HG03460 (cell line): Measurements from ENCODE around the gene POU6F1.
A peak's percentile ranks its signal among the peaks of the same experiment; 100 is the strongest.
"Not testable (repeated sequence)": the region's sequence is repeated elsewhere in the genome, so short reads cannot be mapped to it uniquely, and the experiment has no call there.

Experiments
- ATAC-seq: cut with Tn5 transposase; IDR thresholded peaks from one replicate; pipeline ENCODE4 v1.9.1; 2021; ENCODE audit not compliant: unreplicated experiment

The POU6F1 gene

GRCh38 chr12:51217968-51218606 lies at the start of gene POU6F1:
Gene POU6F1 (minus strand): TSS chr12:51218062. CDS start chr12:51206836, 11,226 bp downstream.
- peak; percentile 73 for ATAC-seq

- ATAC-seq = no peak
These were observed 47.2 kb upstream of the POU6F1 start for GRCh38 chr12:51265024-51265423.

GRCh38 chr12:51264297-51264696 lies 46.4 kb upstream of the POU6F1 start:
- no peak for ATAC-seq

GRCh38 chr12:51263341-51263740 lies 45.5 kb upstream of the POU6F1 start:
- no peak for ATAC-seq

- no peak for ATAC-seq
These were observed 44.9 kb upstream of the POU6F1 start for GRCh38 chr12:51262758-51263177.

- not testable (repeated sequence) for ATAC-seq
These were observed 41.7 kb upstream of the POU6F1 start for GRCh38 chr12:51259600-51259999.

- no peak for ATAC-seq
These were observed 36.7 kb upstream of the POU6F1 start for GRCh38 chr12:51254536-51254935.

- ATAC-seq = no peak
These were observed 35.4 kb upstream of the POU6F1 start for GRCh38 chr12:51253276-51253675.

- no peak for ATAC-seq
These were observed 29.8 kb upstream of the POU6F1 start for GRCh38 chr12:51247523-51248206.

- ATAC-seq = no peak
These were observed 28.5 kb upstream of the POU6F1 start for GRCh38 chr12:51246254-51246853.

GRCh38 chr12:51245476-51246253 lies 27.8 kb upstream of the POU6F1 start:
- no peak for ATAC-seq

- no peak for ATAC-seq
These were observed 26.4 kb upstream of the POU6F1 start for GRCh38 chr12:51244269-51244668.

- ATAC-seq = no peak
These were observed 25.0 kb upstream of the POU6F1 start for GRCh38 chr12:51242876-51243275.

GRCh38 chr12:51242120-51242519 lies 24.3 kb upstream of the POU6F1 start:
- ATAC-seq = no peak

- ATAC-seq = no peak
These were observed 23.1 kb upstream of the POU6F1 start for GRCh38 chr12:51240971-51241370.

- ATAC-seq = peak; percentile 95
These were observed 20.9 kb upstream of the POU6F1 start, which contains the start of gene DAZAP2 for GRCh38 chr12:51238510-51239334. Gene DAZAP2 (plus strand): TSS chr12:51238826. CDS start chr12:51238908, 82 bp downstream.

GRCh38 chr12:51238037-51238509 lies 20.2 kb upstream of the POU6F1 start:
- peak; percentile 9 for ATAC-seq

GRCh38 chr12:51234530-51234929 lies 16.7 kb upstream of the POU6F1 start:
- ATAC-seq = no peak

GRCh38 chr12:51232642-51233041 lies 14.8 kb upstream of the POU6F1 start:
- no peak for ATAC-seq

- no peak for ATAC-seq
These were observed 11.4 kb upstream of the POU6F1 start for GRCh38 chr12:51229116-51229809.
